ENCODE measurements around the gene FRMD4A.
"Not testable (repeated sequence)": the region's sequence is repeated elsewhere in the genome, so short reads cannot be mapped to it uniquely, and the experiment has no call there.

The FRMD4A gene

GRCh38 chr10:14137391-14137790 is 193.3 kb downstream of the FRMD4A start:
- no peak for TF ChIP-seq CTCF (IDR thresholded peaks at IDR 0.05; ENCODE audit: insufficient read depth, missing control alignments)
- FAIRE-seq: no peak
- DNase-seq (ENCODE audit: insufficient read length, low spot score): no peak

- FAIRE-seq; DNase-seq (ENCODE audit: insufficient read length, low spot score): not testable (repeated sequence)
Measured at GRCh38 chr10:14135196-14135595, 195.5 kb downstream of the FRMD4A start.

- no peak for TF ChIP-seq CTCF (IDR thresholded peaks at IDR 0.05; ENCODE audit: insufficient read depth, missing control alignments)
- FAIRE-seq: no peak
- no peak for DNase-seq (ENCODE audit: insufficient read length, low spot score)
Measured at GRCh38 chr10:14134275-14134674, 196.4 kb downstream of the FRMD4A start.

GRCh38 chr10:14131261-14131960 is 199.3 kb downstream of the FRMD4A start:
- DNase-seq (ENCODE audit: insufficient read length, low spot score): no peak
- TF ChIP-seq CTCF (IDR thresholded peaks at IDR 0.05; ENCODE audit: insufficient read depth, missing control alignments): no peak
- FAIRE-seq: no peak

- DNase-seq (ENCODE audit: insufficient read length, low spot score) (no peak), FAIRE-seq (no peak)
- TF ChIP-seq CTCF (IDR thresholded peaks at IDR 0.05; ENCODE audit: insufficient read depth, missing control alignments): no peak
Measured at GRCh38 chr10:14129770-14130169, 201.0 kb downstream of the FRMD4A start.

- FAIRE-seq (no peak), DNase-seq (ENCODE audit: insufficient read length, low spot score) (no peak)
- no peak for TF ChIP-seq CTCF (IDR thresholded peaks at IDR 0.05; ENCODE audit: insufficient read depth, missing control alignments)
Measured at GRCh38 chr10:14128519-14128918, 202.2 kb downstream of the FRMD4A start.

GRCh38 chr10:14126697-14127440 is 203.9 kb downstream of the FRMD4A start:
- TF ChIP-seq CTCF (IDR thresholded peaks at IDR 0.05; ENCODE audit: insufficient read depth, missing control alignments): no peak
- FAIRE-seq (no peak), DNase-seq (ENCODE audit: insufficient read length, low spot score) (no peak)

All from D721Med (cell line).